Choroid plexus epithelial cell (primary cell): Measurements from ENCODE around the gene PDXP.

Source experiments
- DNase-seq: peaks from one replicate; pipeline ENCODE4 v3.0.0-alpha.2; 2010; ENCODE audit warnings: low read depth
- H3K4me3 ChIP-seq: 2 replicates; pipeline ENCODE4 v1.5.1; 2011; ENCODE audit warnings: low read depth, mild to moderate bottlenecking, control low read depth, low read length, moderate library complexity
- TF ChIP-seq, protein P1 (sequence below): conservative IDR thresholded peaks from 2 replicates; pipeline ENCODE4 v1.5.1; 2011; ENCODE audit warnings: low read depth, mild to moderate bottlenecking, control low read depth, inconsistent platforms, low read length, moderate library complexity

Gene PDXP

DNA sequence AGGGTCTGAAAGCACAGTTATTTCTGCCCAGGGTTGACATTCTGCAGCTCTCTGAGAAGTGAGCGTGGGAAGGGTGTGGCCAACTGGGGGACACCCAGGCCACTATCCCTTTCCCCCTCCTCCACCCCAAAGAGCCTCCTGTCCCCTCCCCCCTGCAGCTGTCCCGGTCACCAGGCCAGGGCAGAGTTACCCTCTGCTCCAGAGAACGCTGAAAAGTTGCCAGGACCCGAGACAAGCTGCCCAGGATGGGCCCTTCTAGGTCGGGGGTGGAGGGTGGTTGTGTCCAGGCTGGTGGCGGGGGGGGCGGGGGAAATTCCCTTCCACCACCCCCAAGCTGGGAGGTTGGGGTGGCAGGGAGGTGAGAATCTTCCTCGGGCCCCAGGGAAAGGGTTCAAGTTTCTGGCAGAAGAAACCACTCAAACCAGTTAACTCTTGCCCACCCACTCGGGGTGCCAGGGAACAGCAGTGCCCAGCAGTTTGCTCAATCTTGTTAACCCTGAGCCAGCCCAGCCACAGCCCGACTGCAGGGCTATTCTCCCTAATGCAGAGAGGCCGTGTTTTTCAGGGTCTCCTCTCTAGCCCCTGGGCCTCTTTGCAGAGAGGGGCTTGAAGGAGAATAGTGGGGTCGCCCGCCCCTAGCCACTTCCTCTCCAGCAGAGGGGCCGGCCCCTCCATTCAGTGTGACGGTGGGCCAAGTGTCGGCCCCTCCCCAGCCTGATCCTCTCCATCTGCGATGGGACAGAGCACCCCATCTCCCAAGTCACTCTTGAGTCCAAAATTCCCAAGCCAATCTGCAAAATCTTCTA is 17.6 kb downstream of the PDXP start:
- H3K4me3 ChIP-seq, result peak overlapping the region; percentile 80
- TF ChIP-seq, protein P1, sequence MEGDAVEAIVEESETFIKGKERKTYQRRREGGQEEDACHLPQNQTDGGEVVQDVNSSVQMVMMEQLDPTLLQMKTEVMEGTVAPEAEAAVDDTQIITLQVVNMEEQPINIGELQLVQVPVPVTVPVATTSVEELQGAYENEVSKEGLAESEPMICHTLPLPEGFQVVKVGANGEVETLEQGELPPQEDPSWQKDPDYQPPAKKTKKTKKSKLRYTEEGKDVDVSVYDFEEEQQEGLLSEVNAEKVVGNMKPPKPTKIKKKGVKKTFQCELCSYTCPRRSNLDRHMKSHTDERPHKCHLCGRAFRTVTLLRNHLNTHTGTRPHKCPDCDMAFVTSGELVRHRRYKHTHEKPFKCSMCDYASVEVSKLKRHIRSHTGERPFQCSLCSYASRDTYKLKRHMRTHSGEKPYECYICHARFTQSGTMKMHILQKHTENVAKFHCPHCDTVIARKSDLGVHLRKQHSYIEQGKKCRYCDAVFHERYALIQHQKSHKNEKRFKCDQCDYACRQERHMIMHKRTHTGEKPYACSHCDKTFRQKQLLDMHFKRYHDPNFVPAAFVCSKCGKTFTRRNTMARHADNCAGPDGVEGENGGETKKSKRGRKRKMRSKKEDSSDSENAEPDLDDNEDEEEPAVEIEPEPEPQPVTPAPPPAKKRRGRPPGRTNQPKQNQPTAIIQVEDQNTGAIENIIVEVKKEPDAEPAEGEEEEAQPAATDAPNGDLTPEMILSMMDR, result no peak
- DNase-seq, result peak; percentile 27

DNA sequence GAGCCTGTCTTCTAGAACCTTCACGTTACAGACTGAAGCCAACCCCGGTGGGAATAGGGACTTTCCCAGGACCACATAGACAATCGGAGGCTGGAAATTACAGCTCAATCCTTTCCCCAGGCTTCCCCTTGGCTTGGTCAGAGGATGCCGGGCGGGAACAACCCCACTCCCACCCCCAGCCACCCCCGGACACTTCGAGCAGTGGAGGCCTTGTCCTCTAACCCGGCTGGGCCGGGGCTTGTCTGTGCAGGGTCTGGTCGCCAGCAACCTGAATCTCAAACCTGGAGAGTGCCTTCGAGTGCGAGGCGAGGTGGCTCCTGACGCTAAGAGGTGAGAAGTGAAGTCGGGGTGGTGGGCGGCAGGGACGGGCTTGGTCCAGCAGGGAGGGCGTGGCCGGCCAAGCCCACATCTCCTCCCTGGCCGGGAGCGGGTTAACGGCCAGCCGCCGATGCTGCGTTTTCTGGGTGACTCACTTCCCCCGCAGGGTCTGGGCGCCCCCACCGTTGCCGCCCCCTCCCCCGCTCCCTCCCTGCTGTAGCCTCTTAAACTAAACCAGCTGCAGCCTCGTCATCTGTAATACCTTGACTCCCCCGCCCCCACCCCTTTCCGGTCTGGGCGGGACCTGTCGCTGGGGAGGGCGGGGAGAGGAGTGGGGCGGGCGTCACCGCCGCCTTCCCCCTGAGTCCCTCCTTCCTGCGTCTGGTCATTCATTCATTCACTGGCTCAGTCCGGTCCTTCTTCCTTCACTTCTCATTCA is 18.4 kb downstream of the PDXP start:
- TF ChIP-seq, protein P1, result no peak
- peak overlapping the region; percentile 80 for H3K4me3 ChIP-seq
- peak; percentile 98 for DNase-seq

DNA sequence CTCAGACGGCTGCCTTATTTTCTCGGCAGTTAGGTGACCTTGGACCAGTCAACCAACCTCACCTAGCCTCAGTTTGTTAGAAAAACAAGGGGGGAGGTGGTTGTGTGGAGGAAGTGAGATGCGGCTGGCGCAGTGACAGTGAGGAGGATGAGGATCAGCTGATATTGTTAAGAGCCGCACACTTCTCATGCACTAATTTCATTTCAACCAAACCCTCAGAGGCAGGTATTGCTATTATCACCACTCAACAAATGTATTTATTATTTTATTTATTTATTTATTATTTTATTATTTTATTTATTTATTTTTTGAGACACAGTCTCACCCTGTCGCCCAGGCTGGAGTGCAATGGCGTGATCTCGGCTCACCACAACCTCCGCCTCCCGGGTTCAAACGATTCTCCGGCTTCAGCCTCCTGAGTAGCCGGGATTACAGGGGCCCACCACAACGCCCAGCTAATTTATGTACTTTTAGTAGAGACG is 19.0 kb downstream of the PDXP start:
- TF ChIP-seq, protein P1, result no peak
- peak overlapping the region; percentile 80 for H3K4me3 ChIP-seq
- no peak for DNase-seq

DNA sequence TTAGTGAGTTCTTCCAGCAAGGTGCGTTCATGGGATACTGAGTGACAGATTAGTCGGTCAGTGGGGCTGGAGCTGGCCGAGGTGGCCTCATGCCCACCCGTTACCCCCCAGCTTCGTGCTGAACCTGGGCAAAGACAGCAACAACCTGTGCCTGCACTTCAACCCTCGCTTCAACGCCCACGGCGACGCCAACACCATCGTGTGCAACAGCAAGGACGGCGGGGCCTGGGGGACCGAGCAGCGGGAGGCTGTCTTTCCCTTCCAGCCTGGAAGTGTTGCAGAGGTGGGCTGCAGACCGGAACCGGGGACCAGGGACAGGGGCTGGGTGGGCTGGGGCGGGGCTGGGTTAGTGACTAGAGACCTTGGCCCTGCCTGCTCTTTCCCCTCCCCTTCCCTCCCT is 19.8 kb downstream of the PDXP start:
- peak overlapping the region; percentile 34 for H3K4me3 ChIP-seq
- TF ChIP-seq, protein P1, result no peak

DNA sequence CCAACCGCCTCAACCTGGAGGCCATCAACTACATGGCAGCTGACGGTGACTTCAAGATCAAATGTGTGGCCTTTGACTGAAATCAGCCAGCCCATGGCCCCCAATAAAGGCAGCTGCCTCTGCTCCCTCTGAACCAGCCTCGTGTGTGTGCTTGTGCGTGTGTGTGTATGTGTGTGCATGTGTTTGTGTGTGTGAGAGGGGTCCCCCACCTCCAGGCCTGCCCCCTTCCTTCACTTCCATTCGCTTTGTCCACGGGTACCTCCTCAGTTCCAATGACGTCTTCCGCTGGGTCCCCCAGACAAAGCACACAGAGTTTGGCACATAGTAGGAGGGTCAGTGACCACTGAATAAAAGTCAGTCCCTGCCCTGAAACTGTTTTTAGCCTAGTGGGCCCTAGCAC is 21.1 kb downstream of the PDXP start:
- H3K4me3 ChIP-seq, result no peak overlapping the region
- TF ChIP-seq, protein P1, result no peak
- no peak for DNase-seq

More for the DNA sequence above, 19.8 kb downstream of the PDXP start:
- DNase-seq, result no peak

DNA sequence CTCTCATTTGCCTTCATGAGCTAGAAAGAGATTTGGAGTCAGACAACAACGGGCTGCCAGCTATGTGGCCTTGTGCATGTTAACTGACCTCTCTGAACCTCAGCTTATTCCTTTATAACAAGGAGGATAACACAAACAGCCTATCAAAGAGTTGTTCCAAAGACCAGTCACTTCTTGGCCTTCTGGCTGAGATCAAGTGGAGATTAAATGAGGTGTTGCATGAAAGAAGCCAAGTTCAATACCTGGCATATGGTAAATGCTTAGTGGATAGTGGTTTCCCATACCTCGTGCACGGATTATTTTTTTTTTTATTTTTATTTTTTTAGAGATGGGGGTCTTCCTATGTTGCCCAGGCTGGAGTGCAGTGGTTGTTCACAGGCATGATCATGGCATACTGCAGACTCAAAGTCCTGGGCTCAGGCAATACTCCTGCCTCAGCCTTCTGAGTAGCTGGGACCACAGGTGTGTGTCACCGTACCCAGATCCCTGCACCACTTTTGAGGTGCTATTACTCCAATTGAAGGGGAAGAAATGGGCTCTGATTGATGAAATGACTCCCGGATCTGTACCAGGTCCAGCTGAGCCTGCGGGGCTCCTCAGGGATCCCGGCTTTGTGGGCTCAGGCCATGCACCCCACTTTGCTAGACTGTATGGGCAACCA is 21.8 kb downstream of the PDXP start:
- H3K4me3 ChIP-seq, result no peak overlapping the region
- TF ChIP-seq, protein P1, result no peak
- DNase-seq, result no peak
